A549 (cell line): ENCODE measurements around the gene EPN2. TPM values are rescaled to one million over a fixed set of nuclear protein-coding genes. Genes with fewer than 3 reads are reported as not detected.

Experiments
- ATAC-seq, 2 experiments: fragments of 200-7000 bp in 1 of 2; fragments of >200 bp in 1 of 2; cut with Nextera tagmentation in 1 of 2; cut with Tn5 transposase in 1 of 2; 3 replicates each; pipeline versions ENCODE4 v1.8.0 to v1.9.1; 2018 to 2020; ENCODE audit warnings: mild to moderate bottlenecking in 1 of 2, moderate library complexity in 1 of 2
- CTCF ChIA-PET: fragments of 300-600 bp; sonication (Branson Sonifier 250); formaldehyde crosslinking; extraction: SDS; loops from one replicate; lab custom pipeline; 2021; ENCODE audit warnings: antibody characterized with exemption, inconsistent platforms; lab: Yijun Ruan, JAX
- POLR2A ChIA-PET: fragments of 350-600 bp; formaldehyde crosslinking; extraction: SDS; loops from one replicate; lab custom pipeline; 2021; ENCODE audit warnings: antibody characterized with exemption, inconsistent platforms; lab: Yijun Ruan, JAX
- DNase-seq, 2 experiments: peaks; one replicate each; pipeline versions ENCODE4 v3.0.0 to v3.0.0-alpha.2; 2011 to 2016; ENCODE audit warnings: low read depth in 1 of 2, low spot score in 1 of 2
- FAIRE-seq: peaks from 2 replicates; lab custom pipeline; 2011; peaks lifted over from hg19 to GRCh38; lab: Jason Lieb, UNC
- H3K27ac ChIP-seq, 2 experiments: fragments of >200 bp; sonication (Bioruptor Twin); formaldehyde crosslinking; 3 replicates each; pipeline ENCODE4 v1.5.1; 2016 to 2017
- H3K4me1 ChIP-seq: fragments of >200 bp; sonication (Bioruptor Twin); formaldehyde crosslinking; 3 replicates; pipeline ENCODE4 v1.6.1; 2016
- H3K4me2 ChIP-seq: fragments of >200 bp; sonication (Bioruptor Twin); formaldehyde crosslinking; 3 replicates; pipeline ENCODE4 v1.6.1; 2016
- H3K4me3 ChIP-seq: fragments of >200 bp; sonication (Bioruptor Twin); formaldehyde crosslinking; 3 replicates; pipeline ENCODE4 v1.5.1; 2016
- H3K9me3 ChIP-seq: fragments of >200 bp; sonication (Bioruptor Twin); formaldehyde crosslinking; 3 replicates; pipeline ENCODE4 v1.6.1; 2016
- BHLHE40 ChIP-seq: IDR thresholded peaks from 2 replicates; pipeline ENCODE4 v1.6.1; 2012; ENCODE audit warnings: low read depth, low read length, inconsistent platforms
- CBX2 ChIP-seq: fragments of 200-600 bp; sonication (generic); IDR thresholded peaks from 2 replicates; pipeline ENCODE4 v1.6.1; 2016; ENCODE audit warnings: low read depth, mild to moderate bottlenecking, borderline replicate concordance
- CBX8 ChIP-seq: fragments of 200-600 bp; sonication (generic); IDR thresholded peaks from 2 replicates; pipeline ENCODE4 v1.6.1; 2016
- CHD2 ChIP-seq: fragments of 150-350 bp; IDR thresholded peaks from 2 replicates; pipeline ENCODE4 v1.6.1; 2014; ENCODE audit warnings: low read length; ENCODE audit not compliant: partially characterized antibody
- EHF ChIP-seq: fragments of 250-450 bp; sonication (Bioruptor Pico); IDR thresholded peaks from 2 replicates; pipeline ENCODE4 v1.5.0; 2020; ENCODE audit warnings: mild to moderate bottlenecking
- EP300 ChIP-seq, 2 experiments: fragments of >200 bp; sonication (Bioruptor Twin); formaldehyde crosslinking; IDR thresholded peaks; 2 replicates in 1 of 2; 3 replicates in 1 of 2; pipeline ENCODE4 v1.6.1; 2016 to 2017
- ESRRA ChIP-seq: fragments of 150-350 bp; IDR thresholded peaks from 2 replicates; pipeline ENCODE4 v1.6.1; 2014; ENCODE audit warnings: mild to moderate bottlenecking, low read length, borderline replicate concordance
- FOSB ChIP-seq: fragments of 250-450 bp; sonication (Bioruptor Pico); IDR thresholded peaks from 2 replicates; pipeline ENCODE4 v1.5.0; 2020; ENCODE audit warnings: mild to moderate bottlenecking, moderate library complexity
- FOSL2 ChIP-seq, 2 experiments: fragments of 450-650 bp in 1 of 2; fragments of >200 bp in 1 of 2; sonication (Bioruptor Twin) in 1 of 2; formaldehyde crosslinking; IDR thresholded peaks; 2 replicates each; pipeline versions ENCODE4 v1.5.0 to v1.6.1; 2016 to 2020; ENCODE audit warnings: mild to moderate bottlenecking in 1 of 2, moderate library complexity in 1 of 2
- FOXS1 ChIP-seq: fragments of 250-450 bp; sonication (Bioruptor Pico); IDR thresholded peaks from 2 replicates; pipeline ENCODE4 v1.5.0; 2020; ENCODE audit warnings: mild to moderate bottlenecking, moderate library complexity
- HEYL ChIP-seq: fragments of 250-450 bp; sonication (Bioruptor Pico); IDR thresholded peaks from 2 replicates; pipeline ENCODE4 v1.8.0; 2021; ENCODE audit warnings: mild to moderate bottlenecking, moderate library complexity
- HOXB13 ChIP-seq: fragments of 250-450 bp; sonication (Bioruptor Pico); IDR thresholded peaks from 2 replicates; pipeline ENCODE4 v1.5.0; 2020; ENCODE audit warnings: low read depth, mild to moderate bottlenecking, moderate library complexity
- HOXB5 ChIP-seq: fragments of 250-450 bp; sonication (Bioruptor Pico); IDR thresholded peaks from 2 replicates; pipeline ENCODE4 v1.5.0; 2020; ENCODE audit warnings: mild to moderate bottlenecking, moderate library complexity
- JUN ChIP-seq, 2 experiments: fragments of >200 bp; sonication (Bioruptor Twin); formaldehyde crosslinking; IDR thresholded peaks; 2 replicates in 1 of 2; 3 replicates in 1 of 2; pipeline ENCODE4 v1.6.1; 2016 to 2017
- JUNB ChIP-seq: fragments of >200 bp; sonication (Bioruptor Twin); formaldehyde crosslinking; IDR thresholded peaks from 2 replicates; pipeline ENCODE4 v1.6.1; 2016
- MYC ChIP-seq: IDR thresholded peaks from 2 replicates; pipeline ENCODE4 v1.6.1; 2012; ENCODE audit warnings: mild to moderate bottlenecking, inconsistent platforms, low read length, improper control_type of control experiment, borderline replicate concordance
- NFE2L2 ChIP-seq: fragments of 150-350 bp; conservative IDR thresholded peaks from 2 replicates; pipeline ENCODE4 v1.6.1; 2014; ENCODE audit warnings: low read length
- PHF8 ChIP-seq: fragments of 200-600 bp; sonication (generic); IDR thresholded peaks from 2 replicates; pipeline ENCODE4 v1.6.1; 2016; ENCODE audit warnings: low read depth, mild to moderate bottlenecking, antibody characterized with exemption, moderate library complexity, borderline replicate concordance
- POLR2A ChIP-seq: IDR thresholded peaks from 2 replicates; pipeline ENCODE4 v1.6.1; 2012; ENCODE audit warnings: mild to moderate bottlenecking, low read length
- POLR2AphosphoS2 ChIP-seq: conservative IDR thresholded peaks from 2 replicates; pipeline ENCODE4 v1.6.1; 2012; ENCODE audit warnings: low read length, improper control_type of control experiment, inconsistent platforms
- RARB ChIP-seq: fragments of 250-450 bp; sonication (Bioruptor Pico); IDR thresholded peaks from 2 replicates; pipeline ENCODE4 v1.8.0; 2021; ENCODE audit warnings: mild to moderate bottlenecking, moderate library complexity
- RNF2 ChIP-seq: fragments of 200-600 bp; sonication (generic); IDR thresholded peaks from 2 replicates; pipeline ENCODE4 v1.6.1; 2016; ENCODE audit warnings: low read depth, mild to moderate bottlenecking, antibody characterized with exemption, moderate library complexity, borderline replicate concordance
- TFCP2L1 ChIP-seq: fragments of 250-450 bp; sonication (Bioruptor Pico); IDR thresholded peaks from 2 replicates; pipeline ENCODE4 v1.5.0; 2021; ENCODE audit warnings: mild to moderate bottlenecking
- TP53 ChIP-seq: fragments of 250-450 bp; sonication (Bioruptor Pico); IDR thresholded peaks from 2 replicates; pipeline ENCODE4 v1.5.0; 2021; ENCODE audit warnings: mild to moderate bottlenecking, moderate library complexity
- ZFP36 ChIP-seq: fragments of 450-650 bp; IDR thresholded peaks from 2 replicates; pipeline ENCODE4 v1.6.1; 2014; ENCODE audit warnings: borderline replicate concordance; ENCODE audit not compliant: partially characterized antibody
- ZSCAN20 ChIP-seq: fragments of 250-450 bp; sonication (Bioruptor Pico); IDR thresholded peaks from 2 replicates; pipeline ENCODE4 v1.8.0; 2022; ENCODE audit warnings: mild to moderate bottlenecking, moderate library complexity
- WGBS: methylation state at CpG from one replicate; pipeline ENCODE4 v1.1.6; 2017; ENCODE audit errors: missing lambda C conversion rate; 5-methylcytosine and 5-hydroxymethylcytosine counted together
- polyA plus RNA-seq, 4 experiments: library from polyadenylated mRNA; depleted of rRNA in 3 of 4; stranded (reverse); fragments of >200 nt; fragmentation: RNase III in 1 of 4; extraction: RNeasy Plus Mini Kit Qiagen cat#74134 plus additional on column Dnase treatment in 1 of 4; gene quantifications; 2 replicates in 3 of 4; 3 replicates in 1 of 4; pipeline ENCODE4 v1.2.3, GENCODE V29; 2011 to 2017
- TF ChIP-seq, protein P1 (sequence below): fragments of 450-650 bp; IDR thresholded peaks from 2 replicates; pipeline ENCODE4 v1.6.1; 2014; ENCODE audit warnings: antibody characterized with exemption
- TF ChIP-seq, protein P2 (sequence below): fragments of 150-350 bp; IDR thresholded peaks from 2 replicates; pipeline ENCODE4 v1.6.1; 2014; ENCODE audit warnings: low read depth, mild to moderate bottlenecking, low read length
- TF ChIP-seq, protein P3 (sequence below): IDR thresholded peaks from 2 replicates; pipeline ENCODE4 v1.6.1; 2012; ENCODE audit warnings: low read depth, borderline replicate concordance
- TF ChIP-seq, protein P4 (sequence below): IDR thresholded peaks from 2 replicates; pipeline ENCODE4 v1.6.1; 2012

Gene EPN2
- polyA plus RNA-seq, 2 of the 4 experiments (the other 2 are of a cell fraction) = 32.1 to 33.8 TPM

DNA sequence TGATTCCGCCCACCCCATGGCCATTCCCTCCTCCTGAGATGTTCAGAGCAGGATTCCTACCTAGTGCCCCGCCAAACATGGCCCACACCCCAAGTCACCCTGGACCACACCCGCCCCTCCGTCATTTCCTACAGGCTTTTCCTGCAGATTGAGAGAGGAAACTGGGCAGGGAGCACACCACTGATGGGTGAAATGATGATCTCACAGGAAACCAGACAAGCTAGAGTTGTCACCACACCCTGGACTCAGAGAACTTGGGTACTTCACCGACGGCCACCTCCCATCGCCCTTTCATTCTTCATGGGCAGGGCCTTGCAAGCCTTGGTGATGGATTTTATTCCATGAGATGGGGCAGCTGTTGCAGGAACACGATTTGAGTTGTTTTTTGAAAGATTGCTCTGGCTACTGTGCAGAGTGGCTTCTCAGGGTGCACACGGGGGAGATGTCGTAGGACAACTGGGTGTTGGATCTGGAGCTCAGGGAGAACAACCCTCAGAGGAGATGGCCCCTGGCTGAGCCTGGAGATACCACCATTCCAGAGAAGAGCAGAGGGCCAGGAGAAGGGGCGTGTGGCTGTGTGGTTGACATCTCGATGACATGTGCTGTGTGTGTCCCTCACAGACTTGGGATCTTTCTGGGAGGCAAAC, 132.8 kb downstream of the EPN2 start:
- Histone ChIP-seq H3K4me2 (no peak overlapping the region), H3K4me1 (peaks cover 14% of the 10 kb centered on the region), H3K9me3 (no peaks in the 10 kb centered on the region), H3K27ac (no peak overlapping the region), H3K4me3 (no peak overlapping the region)
- ATAC-seq (no peak), DNase-seq (no peak), FAIRE-seq (no peak)
- POLR2A ChIA-PET = interaction anchor here (1.9 kb wide), 1 partner anchor 8 kb away, joined by 9 read pairs; the partner anchor contains the start of gene MAPK7
- 92% methylated on average over 12 of the region's 12 CpGs for WGBS
- CTCF ChIA-PET = interaction anchor here (0.5 to 3.8 kb wide), 8 partner anchors 9 to 397 kb away, joined by 3 to 34 read pairs (median 4); partner anchors contain the start of genes MAPK7 and MFAP4
- TF ChIP-seq ZFP36 = no peak
- no peak for TF ChIP-seq EHF (CRISPR knock-in tag)
- no peak for TF ChIP-seq FOSL2 (IDR thresholded peaks at IDR 0.05)
- TF ChIP-seq FOSL2 (CRISPR knock-in tag; IDR thresholded peaks at IDR 0.05) = no peak
- TF ChIP-seq HOXB5 (CRISPR knock-in tag) = no peak
- TF ChIP-seq JUN (IDR thresholded peaks at IDR 0.05) = no peak
- no peak for TF ChIP-seq NFE2L2
- TF ChIP-seq EP300 (IDR thresholded peaks at IDR 0.05) = no peak
- no peak for TF ChIP-seq HOXB13 (CRISPR knock-in tag)
- no peak for TF ChIP-seq POLR2AphosphoS2

DNA sequence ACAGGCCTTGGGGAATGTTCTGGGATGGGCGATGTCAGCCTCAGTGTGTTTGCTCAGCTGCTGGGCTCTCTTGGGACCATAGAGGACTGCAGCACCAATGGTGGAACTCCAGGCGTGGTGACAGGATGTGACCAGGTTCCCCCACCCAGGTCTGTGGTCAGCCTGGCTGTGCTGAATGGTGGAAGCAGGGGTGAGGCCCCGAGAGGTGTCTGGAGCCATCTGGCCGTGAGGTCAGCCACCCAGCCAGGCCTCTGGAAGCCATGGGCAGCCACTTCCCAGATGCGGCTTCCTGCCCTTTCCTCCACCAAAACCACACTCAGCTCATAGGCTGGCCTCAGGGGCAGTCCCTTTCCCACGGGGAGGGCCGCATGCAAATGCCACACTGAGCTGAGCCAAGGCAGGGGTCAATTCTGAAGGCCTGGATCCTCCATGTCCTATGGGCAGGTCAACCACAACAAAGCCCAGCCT, 133.4 kb downstream of the EPN2 start:
- TF ChIP-seq ZSCAN20 (no peak), TP53 (no peak), CBX2 (no peak), FOSB (CRISPR knock-in tag) (no peak), PHF8 (no peak), FOXS1 (no peak), RARB (CRISPR knock-in tag) (no peak)
- TF ChIP-seq, protein P1, sequence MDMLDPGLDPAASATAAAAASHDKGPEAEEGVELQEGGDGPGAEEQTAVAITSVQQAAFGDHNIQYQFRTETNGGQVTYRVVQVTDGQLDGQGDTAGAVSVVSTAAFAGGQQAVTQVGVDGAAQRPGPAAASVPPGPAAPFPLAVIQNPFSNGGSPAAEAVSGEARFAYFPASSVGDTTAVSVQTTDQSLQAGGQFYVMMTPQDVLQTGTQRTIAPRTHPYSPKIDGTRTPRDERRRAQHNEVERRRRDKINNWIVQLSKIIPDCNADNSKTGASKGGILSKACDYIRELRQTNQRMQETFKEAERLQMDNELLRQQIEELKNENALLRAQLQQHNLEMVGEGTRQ = no peak
- TF ChIP-seq, protein P2, sequence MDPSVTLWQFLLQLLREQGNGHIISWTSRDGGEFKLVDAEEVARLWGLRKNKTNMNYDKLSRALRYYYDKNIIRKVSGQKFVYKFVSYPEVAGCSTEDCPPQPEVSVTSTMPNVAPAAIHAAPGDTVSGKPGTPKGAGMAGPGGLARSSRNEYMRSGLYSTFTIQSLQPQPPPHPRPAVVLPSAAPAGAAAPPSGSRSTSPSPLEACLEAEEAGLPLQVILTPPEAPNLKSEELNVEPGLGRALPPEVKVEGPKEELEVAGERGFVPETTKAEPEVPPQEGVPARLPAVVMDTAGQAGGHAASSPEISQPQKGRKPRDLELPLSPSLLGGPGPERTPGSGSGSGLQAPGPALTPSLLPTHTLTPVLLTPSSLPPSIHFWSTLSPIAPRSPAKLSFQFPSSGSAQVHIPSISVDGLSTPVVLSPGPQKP = no peak
- ChIA-PET POLR2A (interaction anchor here (1.9 kb wide), 1 partner anchor 7 kb away, joined by 9 read pairs; the partner anchor contains the start of gene MAPK7), CTCF (interaction anchor here (1.4 to 12.3 kb wide), 6 partner anchors 6 to 396 kb away, joined by 3 to 148 read pairs (median 16); partner anchors contain the start of genes B9D1 and MAPK7)
- WGBS = 87% methylated on average over 7 of the region's 7 CpGs
- no peak for DNase-seq
- Histone ChIP-seq H3K9me3 (no peaks in the 10 kb centered on the region), H3K27ac (no peak overlapping the region), H3K4me2 (no peak overlapping the region), H3K4me3 (no peak overlapping the region), H3K4me1 (peaks cover 14% of the 10 kb centered on the region)
- no peak for FAIRE-seq
- no peak for ATAC-seq

DNA sequence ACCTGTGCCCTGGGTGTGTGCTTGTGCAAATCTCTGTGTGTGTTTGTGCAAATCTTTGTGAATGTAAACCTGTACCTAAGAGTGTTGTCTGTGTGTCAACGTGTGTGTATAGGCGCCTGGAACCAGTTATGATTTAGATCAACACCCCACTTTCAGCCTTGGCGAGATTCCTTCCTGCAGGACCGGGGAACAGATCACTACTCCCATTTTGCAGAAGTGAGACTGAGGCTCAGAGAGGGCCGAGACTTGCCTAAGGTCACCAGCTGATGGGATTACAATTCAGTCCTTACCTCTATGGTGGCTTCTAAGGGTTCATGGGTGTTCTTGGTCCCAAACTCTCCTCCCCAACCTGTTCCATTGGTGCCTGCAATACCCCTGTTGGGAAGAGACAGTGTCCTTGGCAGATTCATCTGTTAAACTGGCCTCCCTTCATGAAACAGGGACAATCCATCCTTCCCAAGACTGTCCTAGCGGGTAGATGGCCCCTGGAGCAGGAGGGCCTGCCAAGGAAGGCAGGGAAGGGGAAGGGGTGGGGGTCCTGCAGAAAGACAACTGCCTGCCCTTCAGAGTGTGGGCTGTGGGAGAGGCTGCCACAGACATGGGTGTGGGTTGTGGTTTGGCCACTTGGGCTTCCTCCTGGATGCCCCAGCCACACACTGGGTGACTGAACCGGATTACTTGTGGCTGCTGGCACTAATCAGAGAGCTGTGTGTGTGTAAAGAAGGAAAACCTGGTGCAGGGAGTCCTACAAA, 134.3 kb downstream of the EPN2 start:
- WGBS = 89% methylated on average over 7 of the region's 7 CpGs
- H3K9me3 ChIP-seq = no peaks in the 10 kb centered on the region
- H3K4me1 ChIP-seq = peaks cover 18% of the 10 kb centered on the region
- no peak for FAIRE-seq
- H3K27ac ChIP-seq = no peak overlapping the region
- no peak for ATAC-seq
- no peak overlapping the region for H3K4me2 ChIP-seq
- POLR2A ChIA-PET = no interaction called here
- no peak overlapping the region for H3K4me3 ChIP-seq
- CTCF ChIA-PET = interaction anchor here (0.8 to 12.3 kb wide), 4 partner anchors 7 to 396 kb away, joined by 3 to 148 read pairs (median 26); partner anchors contain the start of gene B9D1
- DNase-seq = no peak
- TF ChIP-seq ESRRA (no peak), CHD2 (no peak), RNF2 (no peak), MYC (no peak), POLR2A (no peak), CBX8 (no peak), HEYL (no peak), ZSCAN20 (no peak), TFCP2L1 (CRISPR knock-in tag) (no peak), JUNB (no peak), BHLHE40 (no peak)
- TF ChIP-seq, protein P3, sequence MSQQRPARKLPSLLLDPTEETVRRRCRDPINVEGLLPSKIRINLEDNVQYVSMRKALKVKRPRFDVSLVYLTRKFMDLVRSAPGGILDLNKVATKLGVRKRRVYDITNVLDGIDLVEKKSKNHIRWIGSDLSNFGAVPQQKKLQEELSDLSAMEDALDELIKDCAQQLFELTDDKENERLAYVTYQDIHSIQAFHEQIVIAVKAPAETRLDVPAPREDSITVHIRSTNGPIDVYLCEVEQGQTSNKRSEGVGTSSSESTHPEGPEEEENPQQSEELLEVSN = no peak
- TF ChIP-seq, protein P1 = no peak
- TF ChIP-seq, protein P4, sequence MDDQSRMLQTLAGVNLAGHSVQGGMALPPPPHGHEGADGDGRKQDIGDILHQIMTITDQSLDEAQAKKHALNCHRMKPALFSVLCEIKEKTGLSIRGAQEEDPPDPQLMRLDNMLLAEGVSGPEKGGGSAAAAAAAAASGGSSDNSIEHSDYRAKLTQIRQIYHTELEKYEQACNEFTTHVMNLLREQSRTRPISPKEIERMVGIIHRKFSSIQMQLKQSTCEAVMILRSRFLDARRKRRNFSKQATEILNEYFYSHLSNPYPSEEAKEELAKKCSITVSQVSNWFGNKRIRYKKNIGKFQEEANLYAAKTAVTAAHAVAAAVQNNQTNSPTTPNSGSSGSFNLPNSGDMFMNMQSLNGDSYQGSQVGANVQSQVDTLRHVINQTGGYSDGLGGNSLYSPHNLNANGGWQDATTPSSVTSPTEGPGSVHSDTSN = no peak
